Type B pancreatic cell (in vitro differentiated cells): ENCODE data around the gene CTRB1. TPM values are rescaled to one million over a fixed set of nuclear protein-coding genes. Genes with fewer than 3 reads are reported as not detected.
"Not testable (repeated sequence)": the region's sequence is repeated elsewhere in the genome, so short reads cannot be mapped to it uniquely, and the experiment has no call there.

Experiments used
- DNase-seq: peaks from one replicate; pipeline ENCODE4 v3.0.0; 2021; ENCODE audit warnings: mixed read lengths; ENCODE audit not compliant: unreplicated experiment; ENCODE audit errors: extremely low spot score
- H3K27ac Mint-ChIP-seq: 2 replicates; pipeline ENCODE4 v1.8.0; 2021; ENCODE audit warnings: mild to moderate bottlenecking, mixed read lengths
- H3K27me3 Mint-ChIP-seq: 2 replicates; pipeline ENCODE4 v1.8.0; 2021; ENCODE audit warnings: mixed read lengths
- H3K36me3 Mint-ChIP-seq: 2 replicates; pipeline ENCODE4 v1.8.0; 2021; ENCODE audit warnings: mixed read lengths
- H3K4me1 Mint-ChIP-seq: one replicate; pipeline ENCODE4 v1.8.0; 2021; ENCODE audit warnings: mixed read lengths; ENCODE audit not compliant: unreplicated experiment
- H3K4me3 Mint-ChIP-seq: 2 replicates; pipeline ENCODE4 v1.8.0; 2021; ENCODE audit warnings: mild to moderate bottlenecking, mixed read lengths
- H3K9me3 Mint-ChIP-seq: 2 replicates; pipeline ENCODE4 v1.8.0; 2021; ENCODE audit warnings: mixed read lengths
- CTCF ChIP-seq: fragments of 200-600 bp; sonication (generic); conservative IDR thresholded peaks from 2 replicates; pipeline ENCODE4 v1.5.0; 2021; ENCODE audit warnings: antibody characterized with exemption, mild to moderate bottlenecking
- total RNA-seq: library from RNA; stranded (reverse); gene quantifications from 2 replicates; pipeline ENCODE4 v1.2.1, GENCODE V29; 2021; ENCODE audit warnings: low replicate concordance

CTRB1 gene
- total RNA-seq, 1 donor from 2014 or later: not detected

GRCh38 chr16:75206749-75207451, 11.9 kb upstream of the CTRB1 start, which contains the start of gene CTRB2:
CTRB2 (minus strand) TSS chr16:75207161; CDS start chr16:75207141, 20 bp downstream.
- H3K4me3 Mint-ChIP-seq: no peak within 1 kb of the TSS
- no peaks in the 10 kb centered on the region for H3K9me3 Mint-ChIP-seq
- H3K27me3 Mint-ChIP-seq: no peaks in the 10 kb centered on the region
- H3K27ac Mint-ChIP-seq: no peak within 1 kb of the TSS
- TF ChIP-seq CTCF: no peak
- peaks cover 4% of the 10 kb centered on the region for H3K4me1 Mint-ChIP-seq
- H3K36me3 Mint-ChIP-seq: no peaks in the 10 kb centered on the region
- no peak for DNase-seq

GRCh38 chr16:75207831-75208230, 11.0 kb upstream of the CTRB1 start:
- Mint-ChIP-seq H3K4me3 (no peak overlapping the region), H3K27ac (no peak overlapping the region), H3K27me3 (no peaks in the 10 kb centered on the region), H3K36me3 (no peaks in the 10 kb centered on the region), H3K9me3 (no peaks in the 10 kb centered on the region), H3K4me1 (peaks cover 4% of the 10 kb centered on the region)
- DNase-seq: no peak
- TF ChIP-seq CTCF: no peak

GRCh38 chr16:75208242-75208825, 10.5 kb upstream of the CTRB1 start:
- Mint-ChIP-seq H3K4me1 (peaks cover 4% of the 10 kb centered on the region), H3K27ac (no peak overlapping the region)
- TF ChIP-seq CTCF: no peak

GRCh38 chr16:75208861-75209505, 9.8 kb upstream of the CTRB1 start:
- Mint-ChIP-seq H3K4me1 (peaks cover under 1% of the 10 kb centered on the region), H3K36me3 (no peaks in the 10 kb centered on the region)

More at GRCh38 chr16:75208242-75208825, 10.5 kb upstream of the CTRB1 start:
- DNase-seq: no peak
- H3K9me3 Mint-ChIP-seq: no peaks in the 10 kb centered on the region
- no peak overlapping the region for H3K4me3 Mint-ChIP-seq
- no peaks in the 10 kb centered on the region for H3K36me3 Mint-ChIP-seq
- no peaks in the 10 kb centered on the region for H3K27me3 Mint-ChIP-seq

GRCh38 chr16:75209514-75209913, 9.3 kb upstream of the CTRB1 start:
- H3K9me3 Mint-ChIP-seq, H3K36me3 Mint-ChIP-seq, H3K4me3 Mint-ChIP-seq, H3K4me1 Mint-ChIP-seq, DNase-seq, H3K27me3 Mint-ChIP-seq, H3K27ac Mint-ChIP-seq: not testable (repeated sequence)

More at GRCh38 chr16:75208861-75209505, 9.8 kb upstream of the CTRB1 start:
- DNase-seq: no peak
- Mint-ChIP-seq H3K27me3 (no peaks in the 10 kb centered on the region), H3K27ac (no peak overlapping the region), H3K9me3 (no peaks in the 10 kb centered on the region), H3K4me3 (no peak overlapping the region)
- no peak for TF ChIP-seq CTCF

- no peak overlapping the region for H3K4me3 Mint-ChIP-seq
- TF ChIP-seq CTCF: no peak
- DNase-seq: no peak
- no peaks in the 10 kb centered on the region for H3K36me3 Mint-ChIP-seq
- H3K9me3 Mint-ChIP-seq: no peaks in the 10 kb centered on the region
- H3K27me3 Mint-ChIP-seq: no peaks in the 10 kb centered on the region
- no peak overlapping the region for H3K27ac Mint-ChIP-seq
- H3K4me1 Mint-ChIP-seq: no peaks in the 10 kb centered on the region
These were observed 8.8 kb upstream of the CTRB1 start for GRCh38 chr16:75209944-75210343.

GRCh38 chr16:75211286-75211685, 7.5 kb upstream of the CTRB1 start:
- H3K27me3 Mint-ChIP-seq, H3K4me3 Mint-ChIP-seq, H3K9me3 Mint-ChIP-seq, DNase-seq, H3K36me3 Mint-ChIP-seq, H3K4me1 Mint-ChIP-seq, H3K27ac Mint-ChIP-seq: not testable (repeated sequence)
